ENCODE measurements around the gene VPS41. TPM values are rescaled to one million over a fixed set of nuclear protein-coding genes. Genes with fewer than 3 reads are reported as not detected.

The VPS41 gene
- total and polyA plus RNA-seq, 4 donors, result 9.2 to 24.1 (median 16.1) TPM

DNA sequence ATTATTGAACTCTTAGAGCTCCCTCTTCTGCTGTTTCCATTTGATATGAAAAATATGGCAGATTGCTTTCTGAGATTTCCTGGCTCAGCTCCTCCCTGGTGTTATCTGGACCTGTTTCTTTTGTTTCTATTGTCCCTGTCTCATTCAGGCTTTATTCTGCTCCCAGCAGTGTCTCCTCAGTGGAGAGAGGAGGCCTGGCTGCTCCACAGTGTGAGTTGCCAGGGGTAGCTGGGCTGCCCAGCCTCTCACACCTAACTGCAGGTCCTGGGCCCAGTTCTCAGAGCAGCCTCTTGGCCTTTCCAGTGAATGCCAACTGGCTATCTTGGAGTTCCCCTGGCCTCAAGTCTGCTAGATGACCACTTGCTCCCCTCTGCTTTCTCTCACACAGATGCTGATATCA is 127.0 kb downstream of the VPS41 start:
- H3K4me3 ChIP-seq (ENCODE audit: low read depth in 1 of 3, low read length in 3 of 3), result no peak overlapping the region
- no peak overlapping the region for H3K9ac ChIP-seq (ENCODE audit: low read depth in 1 of 2, low read length in 2 of 2)
- H3K36me3 ChIP-seq (ENCODE audit: control insufficient read depth in 4 of 4, insufficient read depth in 3 of 4, low read depth in 1 of 4, low read length in 3 of 4), result peaks cover 2 to 4% (median 4%) of the 10 kb centered on the region in 4 donors
- H3K27me3 ChIP-seq (ENCODE audit: control insufficient read depth in 4 of 4, insufficient read depth in 4 of 4, low read length in 3 of 4), result no peaks in the 10 kb centered on the region
- TF ChIP-seq, protein P1, sequence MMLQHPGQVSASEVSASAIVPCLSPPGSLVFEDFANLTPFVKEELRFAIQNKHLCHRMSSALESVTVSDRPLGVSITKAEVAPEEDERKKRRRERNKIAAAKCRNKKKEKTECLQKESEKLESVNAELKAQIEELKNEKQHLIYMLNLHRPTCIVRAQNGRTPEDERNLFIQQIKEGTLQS (IDR thresholded peaks at IDR 0.05), result no peak
- TF ChIP-seq RXRA (IDR thresholded peaks at IDR 0.05), result no peak
- no peak for TF ChIP-seq HNF4G (IDR thresholded peaks at IDR 0.05)
- no peak for TF ChIP-seq RAD21 (IDR thresholded peaks at IDR 0.05)
- TF ChIP-seq, protein P2, sequence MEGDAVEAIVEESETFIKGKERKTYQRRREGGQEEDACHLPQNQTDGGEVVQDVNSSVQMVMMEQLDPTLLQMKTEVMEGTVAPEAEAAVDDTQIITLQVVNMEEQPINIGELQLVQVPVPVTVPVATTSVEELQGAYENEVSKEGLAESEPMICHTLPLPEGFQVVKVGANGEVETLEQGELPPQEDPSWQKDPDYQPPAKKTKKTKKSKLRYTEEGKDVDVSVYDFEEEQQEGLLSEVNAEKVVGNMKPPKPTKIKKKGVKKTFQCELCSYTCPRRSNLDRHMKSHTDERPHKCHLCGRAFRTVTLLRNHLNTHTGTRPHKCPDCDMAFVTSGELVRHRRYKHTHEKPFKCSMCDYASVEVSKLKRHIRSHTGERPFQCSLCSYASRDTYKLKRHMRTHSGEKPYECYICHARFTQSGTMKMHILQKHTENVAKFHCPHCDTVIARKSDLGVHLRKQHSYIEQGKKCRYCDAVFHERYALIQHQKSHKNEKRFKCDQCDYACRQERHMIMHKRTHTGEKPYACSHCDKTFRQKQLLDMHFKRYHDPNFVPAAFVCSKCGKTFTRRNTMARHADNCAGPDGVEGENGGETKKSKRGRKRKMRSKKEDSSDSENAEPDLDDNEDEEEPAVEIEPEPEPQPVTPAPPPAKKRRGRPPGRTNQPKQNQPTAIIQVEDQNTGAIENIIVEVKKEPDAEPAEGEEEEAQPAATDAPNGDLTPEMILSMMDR (IDR thresholded peaks at IDR 0.05; ENCODE audit: low read depth, low read length, missing input control), result no peak
- TF ChIP-seq NR2F2 (IDR thresholded peaks at IDR 0.05), result no peak
- no peak for TF ChIP-seq FOXA2 (IDR thresholded peaks at IDR 0.05)
- no peak for TF ChIP-seq HNF4A (conservative IDR thresholded peaks at IDR 0.05)
- TF ChIP-seq YY1 (IDR thresholded peaks at IDR 0.05), result no peak
- TF ChIP-seq, protein P3, sequence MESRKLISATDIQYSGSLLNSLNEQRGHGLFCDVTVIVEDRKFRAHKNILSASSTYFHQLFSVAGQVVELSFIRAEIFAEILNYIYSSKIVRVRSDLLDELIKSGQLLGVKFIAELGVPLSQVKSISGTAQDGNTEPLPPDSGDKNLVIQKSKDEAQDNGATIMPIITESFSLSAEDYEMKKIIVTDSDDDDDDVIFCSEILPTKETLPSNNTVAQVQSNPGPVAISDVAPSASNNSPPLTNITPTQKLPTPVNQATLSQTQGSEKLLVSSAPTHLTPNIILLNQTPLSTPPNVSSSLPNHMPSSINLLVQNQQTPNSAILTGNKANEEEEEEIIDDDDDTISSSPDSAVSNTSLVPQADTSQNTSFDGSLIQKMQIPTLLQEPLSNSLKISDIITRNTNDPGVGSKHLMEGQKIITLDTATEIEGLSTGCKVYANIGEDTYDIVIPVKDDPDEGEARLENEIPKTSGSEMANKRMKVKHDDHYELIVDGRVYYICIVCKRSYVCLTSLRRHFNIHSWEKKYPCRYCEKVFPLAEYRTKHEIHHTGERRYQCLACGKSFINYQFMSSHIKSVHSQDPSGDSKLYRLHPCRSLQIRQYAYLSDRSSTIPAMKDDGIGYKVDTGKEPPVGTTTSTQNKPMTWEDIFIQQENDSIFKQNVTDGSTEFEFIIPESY (IDR thresholded peaks at IDR 0.05), result no peak
- no peak for TF ChIP-seq JUND (IDR thresholded peaks at IDR 0.05)
- TF ChIP-seq GABPA (IDR thresholded peaks at IDR 0.05 in 1 of 2, conservative IDR thresholded peaks at IDR 0.05 in 1 of 2), result no peak
- TF ChIP-seq TAF1 (conservative IDR thresholded peaks at IDR 0.05), result no peak
- no peak for TF ChIP-seq SP1 (IDR thresholded peaks at IDR 0.05)
- H3K4me1 ChIP-seq (ENCODE audit: control insufficient read depth in 4 of 4, insufficient read depth in 4 of 4, low read length in 3 of 4), result no peaks in the 10 kb centered on the region
- H3K27ac ChIP-seq (ENCODE audit: low read depth in 1 of 2, low read length in 2 of 2), result no peak overlapping the region
- H3K9me3 ChIP-seq (ENCODE audit: control insufficient read depth in 4 of 4, low read length in 3 of 4), result no peaks in the 10 kb centered on the region
- DNase-seq (ENCODE audit: low spot score), result no peak

DNA sequence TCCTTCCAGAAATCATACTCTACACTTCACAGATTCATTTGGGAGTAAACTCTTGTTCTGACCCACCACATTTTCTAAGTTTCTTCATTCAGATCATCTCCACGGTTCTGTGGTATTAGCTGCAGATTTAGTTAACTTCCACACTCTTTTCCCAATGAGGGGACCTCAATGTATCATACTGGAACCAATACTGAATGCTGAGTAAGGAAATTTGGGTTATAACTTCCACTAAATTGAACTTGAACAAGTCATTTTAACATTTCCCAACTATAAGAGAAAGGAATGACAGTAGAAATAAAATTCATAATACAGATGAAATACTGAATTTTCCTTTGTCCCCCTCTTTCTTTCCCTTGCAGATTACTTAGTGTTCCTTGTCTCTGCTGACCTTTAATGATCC is 131.4 kb downstream of the VPS41 start:
- Histone ChIP-seq H3K27ac (ENCODE audit: low read depth in 1 of 2, low read length in 2 of 2) (no peak overlapping the region), H3K4me1 (ENCODE audit: control insufficient read depth in 4 of 4, insufficient read depth in 4 of 4, low read length in 3 of 4) (no peaks in the 10 kb centered on the region), H3K36me3 (ENCODE audit: control insufficient read depth in 4 of 4, insufficient read depth in 3 of 4, low read depth in 1 of 4, low read length in 3 of 4) (peaks cover 2 to 23% (median 12%) of the 10 kb centered on the region in 4 donors), H3K9me3 (ENCODE audit: control insufficient read depth in 4 of 4, low read length in 3 of 4) (no peaks in the 10 kb centered on the region), H3K27me3 (ENCODE audit: control insufficient read depth in 4 of 4, insufficient read depth in 4 of 4, low read length in 3 of 4) (no peaks in the 10 kb centered on the region), H3K9ac (ENCODE audit: low read depth in 1 of 2, low read length in 2 of 2) (no peak overlapping the region), H3K4me3 (ENCODE audit: low read depth in 1 of 3, low read length in 3 of 3) (no peak overlapping the region)
- TF ChIP-seq EGR1 (IDR thresholded peaks at IDR 0.05; ENCODE audit: low read depth in 2 of 2), result no peak
- no peak for TF ChIP-seq HNF4A (conservative IDR thresholded peaks at IDR 0.05)
- TF ChIP-seq FOXA2 (IDR thresholded peaks at IDR 0.05), result no peak
- TF ChIP-seq, protein P1 (IDR thresholded peaks at IDR 0.05), result no peak
- TF ChIP-seq, protein P4, sequence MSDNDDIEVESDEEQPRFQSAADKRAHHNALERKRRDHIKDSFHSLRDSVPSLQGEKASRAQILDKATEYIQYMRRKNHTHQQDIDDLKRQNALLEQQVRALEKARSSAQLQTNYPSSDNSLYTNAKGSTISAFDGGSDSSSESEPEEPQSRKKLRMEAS (IDR thresholded peaks at IDR 0.05), result no peak
- TF ChIP-seq TAF1 (conservative IDR thresholded peaks at IDR 0.05), result no peak
- no peak for TF ChIP-seq JUND (IDR thresholded peaks at IDR 0.05)
- TF ChIP-seq, protein P3 (IDR thresholded peaks at IDR 0.05), result no peak
- TF ChIP-seq YY1 (IDR thresholded peaks at IDR 0.05), result no peak
- TF ChIP-seq RXRA (IDR thresholded peaks at IDR 0.05), result no peak
- TF ChIP-seq, protein P2 (IDR thresholded peaks at IDR 0.05; ENCODE audit: low read depth, low read length, missing input control), result no peak
- no peak for TF ChIP-seq RAD21 (IDR thresholded peaks at IDR 0.05)
- no peak for TF ChIP-seq HNF4G (IDR thresholded peaks at IDR 0.05)
- TF ChIP-seq FOXA1 (IDR thresholded peaks at IDR 0.05), result no peak
- TF ChIP-seq NR2F2 (IDR thresholded peaks at IDR 0.05), result no peak
- no peak for TF ChIP-seq SP1 (IDR thresholded peaks at IDR 0.05)
- no peak for TF ChIP-seq GABPA (IDR thresholded peaks at IDR 0.05 in 1 of 2, conservative IDR thresholded peaks at IDR 0.05 in 1 of 2)
- TF ChIP-seq, protein P5, sequence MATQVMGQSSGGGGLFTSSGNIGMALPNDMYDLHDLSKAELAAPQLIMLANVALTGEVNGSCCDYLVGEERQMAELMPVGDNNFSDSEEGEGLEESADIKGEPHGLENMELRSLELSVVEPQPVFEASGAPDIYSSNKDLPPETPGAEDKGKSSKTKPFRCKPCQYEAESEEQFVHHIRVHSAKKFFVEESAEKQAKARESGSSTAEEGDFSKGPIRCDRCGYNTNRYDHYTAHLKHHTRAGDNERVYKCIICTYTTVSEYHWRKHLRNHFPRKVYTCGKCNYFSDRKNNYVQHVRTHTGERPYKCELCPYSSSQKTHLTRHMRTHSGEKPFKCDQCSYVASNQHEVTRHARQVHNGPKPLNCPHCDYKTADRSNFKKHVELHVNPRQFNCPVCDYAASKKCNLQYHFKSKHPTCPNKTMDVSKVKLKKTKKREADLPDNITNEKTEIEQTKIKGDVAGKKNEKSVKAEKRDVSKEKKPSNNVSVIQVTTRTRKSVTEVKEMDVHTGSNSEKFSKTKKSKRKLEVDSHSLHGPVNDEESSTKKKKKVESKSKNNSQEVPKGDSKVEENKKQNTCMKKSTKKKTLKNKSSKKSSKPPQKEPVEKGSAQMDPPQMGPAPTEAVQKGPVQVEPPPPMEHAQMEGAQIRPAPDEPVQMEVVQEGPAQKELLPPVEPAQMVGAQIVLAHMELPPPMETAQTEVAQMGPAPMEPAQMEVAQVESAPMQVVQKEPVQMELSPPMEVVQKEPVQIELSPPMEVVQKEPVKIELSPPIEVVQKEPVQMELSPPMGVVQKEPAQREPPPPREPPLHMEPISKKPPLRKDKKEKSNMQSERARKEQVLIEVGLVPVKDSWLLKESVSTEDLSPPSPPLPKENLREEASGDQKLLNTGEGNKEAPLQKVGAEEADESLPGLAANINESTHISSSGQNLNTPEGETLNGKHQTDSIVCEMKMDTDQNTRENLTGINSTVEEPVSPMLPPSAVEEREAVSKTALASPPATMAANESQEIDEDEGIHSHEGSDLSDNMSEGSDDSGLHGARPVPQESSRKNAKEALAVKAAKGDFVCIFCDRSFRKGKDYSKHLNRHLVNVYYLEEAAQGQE (IDR thresholded peaks at IDR 0.05), result no peak
- 5% methylated on average over 1 of the region's 1 CpG for WGBS
- no peak for DNase-seq (ENCODE audit: low spot score)

Measured in liver (tissue), 9 donors.